ENCODE measurements around the gene RBM20.
"Not testable (repeated sequence)": the region's sequence is repeated elsewhere in the genome, so short reads cannot be mapped to it uniquely, and the experiment has no call there.

The RBM20 gene

GRCh38 chr10:110857265-110858171, 213.4 kb downstream of the RBM20 start:
- DNase-seq (ENCODE audit: low spot score) = no peak

- DNase-seq (ENCODE audit: low spot score) = no peak
These were observed 214.3 kb downstream of the RBM20 start for GRCh38 chr10:110858297-110858934.

GRCh38 chr10:110859206-110859972, 215.3 kb downstream of the RBM20 start:
- no peak for DNase-seq (ENCODE audit: low spot score)

- DNase-seq (ENCODE audit: low spot score) = no peak
These were observed 215.8 kb downstream of the RBM20 start for GRCh38 chr10:110859973-110860376.

DNA sequence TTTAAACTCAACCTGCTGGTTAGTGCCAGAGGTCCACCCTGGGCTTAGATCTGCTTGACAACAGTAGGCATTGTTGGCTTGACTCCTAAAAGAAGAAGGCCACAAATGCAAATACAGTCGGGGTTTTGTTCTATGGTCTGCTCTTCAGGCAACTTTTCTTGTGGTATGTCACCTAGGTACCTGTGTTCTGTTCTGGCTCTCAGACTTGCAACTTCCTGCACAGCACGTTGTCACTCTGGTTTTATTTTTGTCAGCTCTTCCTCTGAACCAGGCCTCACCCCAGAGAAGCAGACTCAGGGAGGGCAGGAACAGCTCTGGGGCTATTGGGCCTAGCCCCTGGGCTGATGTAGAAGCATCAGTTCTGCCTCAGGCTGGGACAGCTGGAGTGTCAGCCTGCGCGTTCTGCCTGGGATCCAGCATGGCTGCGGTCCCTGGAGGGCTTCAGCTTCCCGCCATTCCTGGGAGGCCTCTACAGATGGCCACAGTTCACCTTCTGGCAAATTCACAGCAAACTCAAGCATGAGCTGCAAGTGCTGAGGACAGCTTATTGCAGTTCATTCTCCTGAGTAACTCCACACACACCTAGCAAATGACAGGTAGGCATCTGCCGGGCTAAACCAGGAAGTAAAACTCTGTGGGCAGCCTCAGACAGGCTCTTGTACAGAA, 216.6 kb downstream of the RBM20 start:
- no peak for DNase-seq (ENCODE audit: low spot score)

- DNase-seq (ENCODE audit: low spot score) = no peak
These were observed 217.3 kb downstream of the RBM20 start for GRCh38 chr10:110861476-110861875.

DNA sequence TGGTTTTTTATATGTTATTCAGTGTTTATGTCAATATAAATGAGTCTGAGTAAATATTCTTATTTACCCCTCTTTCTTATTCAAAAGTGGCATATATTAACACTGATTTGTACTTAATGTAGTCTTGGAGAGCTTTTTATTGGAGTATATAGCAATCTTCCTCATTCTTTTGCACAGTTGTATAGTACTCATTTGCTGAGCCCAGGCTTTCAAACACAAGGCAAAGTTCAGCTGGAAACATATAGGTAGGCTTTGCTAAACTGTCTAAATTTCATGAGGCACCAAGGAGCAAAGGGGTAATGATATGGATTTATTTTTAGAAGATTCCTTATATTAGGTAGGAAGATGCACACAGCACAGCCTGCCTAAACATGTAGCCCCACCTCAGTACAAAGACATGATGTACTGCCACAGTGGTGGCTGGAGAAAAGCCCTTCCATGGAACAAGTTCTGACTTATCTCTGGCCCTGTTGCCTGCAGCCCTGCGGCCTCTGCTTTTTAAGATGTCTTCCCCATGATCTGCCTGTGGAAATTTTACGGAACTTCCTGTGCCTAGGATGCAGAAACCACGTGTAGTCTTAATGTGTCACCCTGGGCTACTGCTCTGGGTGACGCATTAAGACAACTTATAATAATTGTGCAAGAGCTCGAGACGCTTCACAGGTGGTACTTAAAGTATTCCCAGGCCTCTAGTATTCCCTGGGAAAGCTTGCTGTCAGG, 218.0 kb downstream of the RBM20 start:
- DNase-seq (ENCODE audit: low spot score) = no peak

DNA sequence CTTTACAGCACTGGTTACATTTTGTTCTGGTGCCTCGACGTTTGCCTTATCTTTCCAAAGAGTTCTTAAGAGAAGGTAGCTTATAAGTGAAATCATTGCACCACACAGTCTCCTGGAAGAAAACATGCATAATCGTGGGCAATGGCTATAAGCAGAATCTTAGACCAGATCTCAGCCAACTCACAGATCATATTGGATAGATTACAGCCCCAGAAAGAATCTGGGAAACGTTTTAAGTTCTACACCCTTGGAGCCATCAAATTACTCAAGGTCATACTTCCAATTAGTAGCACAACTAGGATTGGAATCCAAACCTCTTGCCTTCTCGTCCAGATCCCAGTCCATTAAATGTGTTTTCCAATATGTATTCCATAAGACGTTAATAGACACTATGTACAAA, 218.8 kb downstream of the RBM20 start:
- DNase-seq (ENCODE audit: low spot score) = no peak

- DNase-seq (ENCODE audit: low spot score) = no peak
These were observed 219.2 kb downstream of the RBM20 start for GRCh38 chr10:110863361-110863760.

GRCh38 chr10:110863956-110864355, 219.8 kb downstream of the RBM20 start:
- no peak for DNase-seq (ENCODE audit: low spot score)

- DNase-seq (ENCODE audit: low spot score) = no peak
These were observed 220.6 kb downstream of the RBM20 start for GRCh38 chr10:110864662-110865140.

DNA sequence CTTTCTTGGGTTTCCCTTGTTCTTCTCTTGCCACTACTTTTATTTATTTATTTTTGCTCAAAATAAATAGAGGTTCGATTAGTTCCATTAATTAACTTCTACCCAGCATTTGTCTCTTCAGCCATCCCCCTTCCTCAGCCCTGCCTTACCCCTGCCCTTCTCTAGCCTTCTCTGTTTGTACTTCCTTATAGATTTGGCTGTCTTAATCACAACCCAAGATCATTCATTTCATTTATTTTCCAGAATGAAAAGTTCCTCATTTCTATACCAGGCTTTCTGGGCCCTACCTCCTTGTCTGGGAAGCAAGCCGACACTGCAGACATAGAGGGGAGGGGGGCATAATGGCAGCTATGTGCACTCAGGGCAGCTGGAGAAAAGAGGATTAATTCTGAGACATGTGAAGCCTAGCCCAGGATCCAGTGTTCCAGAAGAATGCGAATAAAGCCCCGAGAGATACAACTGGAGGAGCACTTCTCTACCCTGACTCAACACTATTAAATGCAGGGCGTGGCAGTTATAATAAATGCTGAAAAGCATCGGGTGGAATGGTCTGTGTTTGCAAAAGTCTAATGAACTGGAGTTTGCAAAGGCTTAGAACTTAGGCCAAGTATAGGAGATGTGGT, 221.2 kb downstream of the RBM20 start:
- DNase-seq (ENCODE audit: low spot score) = no peak

GRCh38 chr10:110865809-110866482, 221.8 kb downstream of the RBM20 start:
- DNase-seq (ENCODE audit: low spot score) = no peak

- not testable (repeated sequence) for DNase-seq (ENCODE audit: low spot score)
These were observed 223.1 kb downstream of the RBM20 start for GRCh38 chr10:110867011-110867806.

- DNase-seq (ENCODE audit: low spot score) = no peak
These were observed 223.8 kb downstream of the RBM20 start for GRCh38 chr10:110867807-110868465.

DNA sequence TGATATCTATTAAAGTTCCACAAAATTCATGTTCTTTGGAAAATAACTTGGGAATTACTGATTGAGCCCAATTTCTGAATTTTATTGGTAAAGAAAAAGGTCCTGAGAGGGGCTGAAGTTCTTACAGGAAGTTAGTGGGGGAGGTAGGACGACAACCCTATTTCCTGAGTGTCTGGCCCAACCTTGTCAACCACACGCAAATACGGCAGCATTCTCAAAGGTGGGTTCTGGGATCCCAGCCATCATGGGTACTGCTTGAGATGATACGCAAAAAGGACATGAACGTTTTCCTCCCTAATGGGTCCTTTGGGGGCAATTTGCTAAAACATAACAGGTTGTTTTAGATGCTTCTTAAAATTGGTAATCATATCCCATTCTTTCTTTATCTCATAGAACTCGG, 224.8 kb downstream of the RBM20 start:
- no peak for DNase-seq (ENCODE audit: low spot score)

DNA sequence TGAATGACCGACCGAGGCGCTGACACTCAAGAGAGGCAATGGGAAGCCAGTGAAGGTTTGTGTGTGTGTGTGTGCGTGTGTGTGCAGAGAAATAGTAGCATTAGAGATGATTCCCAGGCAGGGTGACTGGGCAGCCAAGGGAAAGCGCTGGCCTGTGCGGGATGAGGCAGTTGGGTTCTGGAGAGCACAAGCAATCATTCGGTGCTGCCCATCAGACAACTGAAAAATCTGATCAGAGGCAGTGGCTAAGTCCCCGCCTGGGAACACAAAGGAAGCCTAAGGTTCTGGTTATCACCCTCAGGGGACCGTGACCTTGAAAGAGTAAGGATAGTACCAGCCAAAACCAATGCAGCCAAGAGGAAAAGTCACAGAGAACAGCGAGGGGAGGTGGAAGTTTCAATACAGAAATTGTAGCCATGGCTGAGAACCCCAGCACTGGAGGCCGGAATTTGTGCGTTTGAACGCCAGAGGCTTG, 226.7 kb downstream of the RBM20 start:
- no peak for DNase-seq (ENCODE audit: low spot score)

DNA sequence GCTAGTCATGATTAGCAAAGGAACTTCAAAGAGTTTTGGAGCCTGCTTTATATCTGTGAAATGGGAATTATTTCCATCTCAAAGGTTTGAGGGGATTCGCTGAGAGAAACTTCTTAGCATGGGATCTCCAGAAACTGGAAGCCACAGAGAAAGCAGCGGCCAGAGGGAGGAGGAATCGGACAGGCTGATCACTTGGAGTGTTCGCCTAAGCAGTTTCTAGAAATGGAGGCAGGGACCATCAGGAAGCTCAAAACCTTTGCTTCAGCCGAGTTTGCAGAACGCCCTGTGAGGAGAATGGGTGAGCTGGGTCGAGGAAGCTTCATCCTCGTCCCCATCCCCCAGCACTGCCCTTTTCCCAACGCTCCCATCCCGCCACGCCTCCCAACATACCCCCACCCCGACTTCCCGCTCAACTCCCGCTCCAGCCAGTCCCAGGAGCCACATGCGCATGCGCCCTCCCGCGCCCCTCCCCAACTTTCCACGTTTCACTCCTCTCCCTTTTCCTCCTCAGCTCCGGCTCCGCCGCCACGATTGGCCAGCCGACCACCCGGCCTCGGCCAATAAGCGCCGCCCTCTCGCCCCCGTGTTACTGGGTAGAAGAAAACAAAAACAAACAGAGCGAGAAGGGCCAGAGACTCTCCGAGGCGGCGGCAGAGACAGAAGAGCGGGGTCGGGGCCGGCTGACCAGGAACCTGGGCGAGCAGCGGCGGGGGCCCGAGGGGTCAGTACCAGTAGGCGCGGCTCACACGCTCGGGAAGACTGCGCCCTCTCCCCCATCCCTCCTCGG, 227.4 kb downstream of the RBM20 start, which contains the start of gene PDCD4:
Gene PDCD4 (plus strand): TSS at position 631 of the 787 bp plus-strand sequence. CDS start 4,100 bp downstream, outside the sequence.
- DNase-seq (ENCODE audit: low spot score) = peak; percentile 94
